ENCODE measurements around the gene VEGFA.

VEGFA gene

DNA sequence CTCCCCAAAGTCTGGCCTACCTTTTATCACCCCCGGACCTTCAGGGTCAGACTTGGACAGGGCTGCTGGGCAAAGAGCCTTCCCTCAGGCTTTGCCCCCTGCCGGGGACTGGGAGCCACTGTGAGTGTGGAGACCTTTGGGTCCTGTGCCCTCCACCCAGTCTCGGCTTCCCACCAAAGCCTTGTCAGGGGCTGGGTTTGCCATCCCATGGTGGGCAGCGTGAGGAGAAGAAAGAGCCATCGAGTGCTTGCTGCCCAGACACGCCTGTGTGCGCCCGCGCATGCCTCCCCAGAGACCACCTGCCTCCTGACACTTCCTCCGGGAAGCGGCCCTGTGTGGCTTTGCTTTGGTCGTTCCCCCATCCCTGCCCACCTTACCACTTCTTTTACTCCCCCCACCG, 10.3 kb downstream of the VEGFA start:
- H3K36me3 Mint-ChIP-seq (ENCODE audit: low read depth) = peaks cover 72% of the 10 kb centered on the region
- no peak overlapping the region for H3K4me3 Mint-ChIP-seq
- H3K27ac Mint-ChIP-seq = no peak overlapping the region
- H3K9me3 Mint-ChIP-seq = no peaks in the 10 kb centered on the region
- peaks cover 14% of the 10 kb centered on the region for H3K4me1 Mint-ChIP-seq (ENCODE audit: low read depth)
- no peaks in the 10 kb centered on the region for H3K27me3 Mint-ChIP-seq

DNA sequence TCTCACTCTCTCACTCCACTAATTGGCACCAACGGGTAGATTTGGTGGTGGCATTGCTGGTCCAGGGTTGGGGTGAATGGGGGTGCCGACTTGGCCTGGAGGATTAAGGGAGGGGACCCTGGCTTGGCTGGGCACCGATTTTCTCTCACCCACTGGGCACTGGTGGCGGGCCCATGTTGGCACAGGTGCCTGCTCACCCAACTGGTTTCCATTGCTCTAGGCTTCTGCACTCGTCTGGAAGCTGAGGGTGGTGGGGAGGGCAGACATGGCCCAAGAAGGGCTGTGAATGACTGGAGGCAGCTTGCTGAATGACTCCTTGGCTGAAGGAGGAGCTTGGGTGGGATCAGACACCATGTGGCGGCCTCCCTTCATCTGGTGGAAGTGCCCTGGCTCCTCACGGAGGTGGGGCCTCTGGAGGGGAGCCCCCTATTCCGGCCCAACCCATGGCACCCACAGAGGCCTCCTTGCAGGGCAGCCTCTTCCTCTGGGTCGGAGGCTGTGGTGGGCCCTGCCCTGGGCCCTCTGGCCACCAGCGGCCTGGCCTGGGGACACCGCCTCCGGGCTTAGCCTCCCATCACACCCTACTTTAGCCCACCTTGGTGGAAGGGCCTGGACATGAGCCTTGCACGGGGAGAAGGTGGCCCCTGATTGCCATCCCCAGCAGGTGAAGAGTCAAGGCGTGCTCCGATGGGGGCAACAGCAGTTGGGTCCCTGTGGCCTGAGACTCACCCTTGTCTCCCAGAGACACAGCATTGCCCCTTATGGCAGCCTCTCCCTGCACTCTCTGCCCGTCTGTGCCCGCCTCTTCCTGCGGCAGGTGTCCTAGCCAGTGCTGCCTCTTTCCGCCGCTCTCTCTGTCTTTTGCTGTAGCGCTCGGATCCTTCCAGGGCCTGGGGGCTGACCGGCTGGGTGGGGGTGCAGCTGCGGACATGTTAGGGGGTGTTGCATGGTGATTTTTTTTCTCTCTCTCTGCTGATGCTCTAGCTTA, 11.2 kb downstream of the VEGFA start:
- H3K4me3 Mint-ChIP-seq = no peak overlapping the region
- H3K36me3 Mint-ChIP-seq (ENCODE audit: low read depth) = peaks cover 70% of the 10 kb centered on the region
- no peak overlapping the region for H3K27ac Mint-ChIP-seq
- H3K4me1 Mint-ChIP-seq (ENCODE audit: low read depth) = peaks cover 6% of the 10 kb centered on the region
- H3K27me3 Mint-ChIP-seq = no peaks in the 10 kb centered on the region
- H3K9me3 Mint-ChIP-seq = no peaks in the 10 kb centered on the region

DNA sequence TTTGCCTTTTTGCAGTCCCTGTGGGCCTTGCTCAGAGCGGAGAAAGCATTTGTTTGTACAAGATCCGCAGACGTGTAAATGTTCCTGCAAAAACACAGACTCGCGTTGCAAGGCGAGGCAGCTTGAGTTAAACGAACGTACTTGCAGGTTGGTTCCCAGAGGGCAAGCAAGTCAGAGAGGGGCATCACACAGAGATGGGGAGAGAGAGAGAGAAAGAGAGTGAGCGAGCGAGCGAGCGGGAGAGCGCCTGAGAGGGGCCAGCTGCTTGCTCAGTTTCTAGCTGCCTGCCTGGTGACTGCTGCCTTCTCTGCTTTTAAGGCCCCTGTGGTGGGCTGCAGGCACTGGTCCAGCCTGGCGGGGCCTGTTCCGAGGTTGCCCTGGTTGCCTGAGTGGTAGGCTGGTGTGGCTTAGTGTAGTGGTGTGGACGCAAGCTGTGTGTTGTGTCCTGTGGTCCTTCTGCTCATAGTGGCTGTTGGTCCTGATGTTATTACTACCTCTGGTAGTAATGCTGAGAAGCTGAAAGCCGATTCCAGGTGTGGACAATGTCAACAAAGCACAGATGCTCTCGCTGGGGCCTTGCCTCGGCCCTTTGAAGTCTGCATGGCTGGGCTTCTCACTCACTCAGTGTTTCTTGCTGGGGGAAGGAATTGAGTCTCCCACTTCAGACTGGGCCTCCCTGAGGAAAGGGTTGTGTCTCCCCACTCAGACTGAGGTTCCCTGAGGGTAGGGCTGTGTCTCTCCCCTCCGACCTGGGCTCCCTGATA, 12.1 kb downstream of the VEGFA start:
- no peak overlapping the region for H3K4me3 Mint-ChIP-seq
- no peaks in the 10 kb centered on the region for H3K4me1 Mint-ChIP-seq (ENCODE audit: low read depth)
- no peaks in the 10 kb centered on the region for H3K27me3 Mint-ChIP-seq
- no peaks in the 10 kb centered on the region for H3K9me3 Mint-ChIP-seq
- peaks cover 62% of the 10 kb centered on the region for H3K36me3 Mint-ChIP-seq (ENCODE audit: low read depth)
- no peak overlapping the region for H3K27ac Mint-ChIP-seq

DNA sequence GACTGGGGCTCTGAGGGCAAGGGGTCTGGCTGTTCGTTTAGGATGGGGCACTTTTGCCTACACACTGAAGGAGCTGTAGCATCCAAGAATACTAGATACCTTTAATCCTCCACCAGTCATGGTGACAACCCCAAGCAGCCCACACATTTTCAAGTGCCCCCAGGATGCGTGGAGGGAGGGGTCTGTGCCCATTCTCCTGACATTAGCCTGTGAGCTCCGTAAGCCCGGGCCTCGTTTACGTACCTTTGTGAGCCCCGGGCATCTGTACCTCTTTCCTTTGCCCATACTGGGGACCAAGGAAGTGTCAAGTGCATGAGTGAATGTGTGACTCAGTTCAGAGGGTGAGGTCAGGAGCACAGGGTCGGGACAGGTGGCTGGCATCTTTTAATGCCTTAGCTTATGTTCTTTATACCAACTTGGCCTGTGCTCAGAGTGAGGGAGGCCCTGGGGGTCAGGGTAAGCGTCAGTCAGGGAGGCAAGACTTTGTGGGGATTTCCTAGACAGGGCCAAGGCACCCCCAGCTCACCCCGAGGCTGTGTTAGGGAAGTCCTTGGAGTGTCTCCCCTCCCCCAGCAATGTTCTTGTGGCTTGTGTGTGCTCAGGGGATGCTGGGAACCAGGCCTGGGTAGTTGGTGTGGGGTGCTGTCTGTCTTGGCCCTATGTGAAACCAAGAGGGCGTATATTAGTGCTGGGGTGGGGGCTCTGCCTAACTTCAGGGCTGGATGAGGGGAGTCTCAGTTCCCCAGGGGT, 12.9 kb downstream of the VEGFA start:
- Mint-ChIP-seq H3K9me3 (no peaks in the 10 kb centered on the region), H3K27me3 (no peaks in the 10 kb centered on the region), H3K4me3 (no peak overlapping the region), H3K36me3 (ENCODE audit: low read depth) (peaks cover 58% of the 10 kb centered on the region), H3K27ac (no peak overlapping the region), H3K4me1 (ENCODE audit: low read depth) (no peaks in the 10 kb centered on the region)

DNA sequence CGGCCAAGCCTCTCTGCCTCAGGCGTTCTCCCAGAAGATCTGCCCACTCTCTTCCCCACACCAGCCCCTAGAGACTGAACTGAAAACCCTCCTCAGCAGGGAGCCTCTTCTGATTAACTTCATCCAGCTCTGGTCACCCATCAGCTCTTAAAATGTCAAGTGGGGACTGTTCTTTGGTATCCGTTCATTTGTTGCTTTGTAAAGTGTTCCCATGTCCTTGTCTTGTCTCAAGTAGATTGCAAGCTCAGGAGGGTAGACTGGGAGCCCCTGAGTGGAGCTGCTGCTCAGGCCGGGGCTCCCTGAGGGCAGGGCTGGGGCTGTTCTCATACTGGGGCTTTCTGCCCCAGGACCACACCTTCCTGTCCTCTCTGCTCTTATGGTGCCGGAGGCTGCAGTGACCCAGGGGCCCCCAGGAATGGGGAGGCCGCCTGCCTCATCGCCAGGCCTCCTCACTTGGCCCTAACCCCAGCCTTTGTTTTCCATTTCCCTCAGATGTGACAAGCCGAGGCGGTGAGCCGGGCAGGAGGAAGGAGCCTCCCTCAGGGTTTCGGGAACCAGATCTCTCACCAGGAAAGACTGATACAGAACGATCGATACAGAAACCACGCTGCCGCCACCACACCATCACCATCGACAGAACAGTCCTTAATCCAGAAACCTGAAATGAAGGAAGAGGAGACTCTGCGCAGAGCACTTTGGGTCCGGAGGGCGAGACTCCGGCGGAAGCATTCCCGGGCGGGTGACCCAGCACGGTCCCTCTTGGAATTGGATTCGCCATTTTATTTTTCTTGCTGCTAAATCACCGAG, 14.2 kb downstream of the VEGFA start:
- no peaks in the 10 kb centered on the region for H3K4me1 Mint-ChIP-seq (ENCODE audit: low read depth)
- no peak overlapping the region for H3K27ac Mint-ChIP-seq
- H3K4me3 Mint-ChIP-seq = no peak overlapping the region
- H3K9me3 Mint-ChIP-seq = no peaks in the 10 kb centered on the region
- peaks cover 49% of the 10 kb centered on the region for H3K36me3 Mint-ChIP-seq (ENCODE audit: low read depth)
- H3K27me3 Mint-ChIP-seq = no peaks in the 10 kb centered on the region

DNA sequence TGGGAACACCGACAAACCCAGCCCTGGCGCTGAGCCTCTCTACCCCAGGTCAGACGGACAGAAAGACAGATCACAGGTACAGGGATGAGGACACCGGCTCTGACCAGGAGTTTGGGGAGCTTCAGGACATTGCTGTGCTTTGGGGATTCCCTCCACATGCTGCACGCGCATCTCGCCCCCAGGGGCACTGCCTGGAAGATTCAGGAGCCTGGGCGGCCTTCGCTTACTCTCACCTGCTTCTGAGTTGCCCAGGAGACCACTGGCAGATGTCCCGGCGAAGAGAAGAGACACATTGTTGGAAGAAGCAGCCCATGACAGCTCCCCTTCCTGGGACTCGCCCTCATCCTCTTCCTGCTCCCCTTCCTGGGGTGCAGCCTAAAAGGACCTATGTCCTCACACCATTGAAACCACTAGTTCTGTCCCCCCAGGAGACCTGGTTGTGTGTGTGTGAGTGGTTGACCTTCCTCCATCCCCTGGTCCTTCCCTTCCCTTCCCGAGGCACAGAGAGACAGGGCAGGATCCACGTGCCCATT, 15.3 kb downstream of the VEGFA start:
- Mint-ChIP-seq H3K4me1 (ENCODE audit: low read depth) (no peaks in the 10 kb centered on the region), H3K9me3 (no peaks in the 10 kb centered on the region), H3K4me3 (no peak overlapping the region), H3K36me3 (ENCODE audit: low read depth) (peaks cover 41% of the 10 kb centered on the region), H3K27me3 (no peaks in the 10 kb centered on the region), H3K27ac (no peak overlapping the region)

DNA sequence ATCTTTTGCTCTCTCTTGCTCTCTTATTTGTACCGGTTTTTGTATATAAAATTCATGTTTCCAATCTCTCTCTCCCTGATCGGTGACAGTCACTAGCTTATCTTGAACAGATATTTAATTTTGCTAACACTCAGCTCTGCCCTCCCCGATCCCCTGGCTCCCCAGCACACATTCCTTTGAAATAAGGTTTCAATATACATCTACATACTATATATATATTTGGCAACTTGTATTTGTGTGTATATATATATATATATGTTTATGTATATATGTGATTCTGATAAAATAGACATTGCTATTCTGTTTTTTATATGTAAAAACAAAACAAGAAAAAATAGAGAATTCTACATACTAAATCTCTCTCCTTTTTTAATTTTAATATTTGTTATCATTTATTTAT, 15.9 kb downstream of the VEGFA start:
- no peaks in the 10 kb centered on the region for H3K9me3 Mint-ChIP-seq
- no peaks in the 10 kb centered on the region for H3K4me1 Mint-ChIP-seq (ENCODE audit: low read depth)
- H3K36me3 Mint-ChIP-seq (ENCODE audit: low read depth) = peaks cover 35% of the 10 kb centered on the region

DNA sequence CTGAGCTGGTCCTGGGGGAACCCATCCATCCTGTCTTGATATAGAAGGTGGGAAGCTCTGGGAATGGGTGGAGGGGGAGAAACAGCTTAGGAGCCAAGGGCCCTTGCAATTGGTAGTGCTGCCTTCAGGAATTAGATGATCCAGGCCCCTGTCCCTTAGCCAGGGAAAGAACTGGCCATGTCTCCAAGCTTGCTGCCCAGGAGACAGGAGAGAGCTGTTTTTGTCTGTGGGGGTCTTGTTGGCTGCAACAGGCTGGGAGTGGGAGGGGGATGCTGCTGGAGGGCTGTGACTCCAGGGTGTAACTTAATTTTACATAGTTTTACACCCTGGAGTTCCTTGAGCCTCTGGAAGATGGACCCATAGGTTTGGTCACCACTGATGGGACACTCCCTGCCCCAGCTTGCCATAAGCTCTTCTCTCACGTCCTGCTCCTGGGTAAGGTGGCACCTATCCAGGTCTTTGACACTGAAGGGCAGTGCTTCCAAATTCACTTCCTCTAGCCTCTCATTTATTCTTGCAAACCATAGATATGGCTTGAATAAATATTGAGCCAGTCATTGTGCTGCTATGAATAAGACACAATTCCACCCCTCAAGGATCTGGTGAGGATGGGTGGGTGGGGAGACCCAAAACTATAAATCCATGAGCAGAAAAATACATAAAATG, 16.8 kb downstream of the VEGFA start:
- Mint-ChIP-seq H3K27ac (no peak overlapping the region), H3K9me3 (no peaks in the 10 kb centered on the region), H3K36me3 (ENCODE audit: low read depth) (peaks cover 32% of the 10 kb centered on the region), H3K4me1 (ENCODE audit: low read depth) (no peaks in the 10 kb centered on the region), H3K4me3 (no peak overlapping the region), H3K27me3 (no peaks in the 10 kb centered on the region)

More for the DNA sequence above, 15.9 kb downstream of the VEGFA start:
- H3K27me3 Mint-ChIP-seq = no peaks in the 10 kb centered on the region
- H3K27ac Mint-ChIP-seq = no peak overlapping the region
- H3K4me3 Mint-ChIP-seq = no peak overlapping the region

DNA sequence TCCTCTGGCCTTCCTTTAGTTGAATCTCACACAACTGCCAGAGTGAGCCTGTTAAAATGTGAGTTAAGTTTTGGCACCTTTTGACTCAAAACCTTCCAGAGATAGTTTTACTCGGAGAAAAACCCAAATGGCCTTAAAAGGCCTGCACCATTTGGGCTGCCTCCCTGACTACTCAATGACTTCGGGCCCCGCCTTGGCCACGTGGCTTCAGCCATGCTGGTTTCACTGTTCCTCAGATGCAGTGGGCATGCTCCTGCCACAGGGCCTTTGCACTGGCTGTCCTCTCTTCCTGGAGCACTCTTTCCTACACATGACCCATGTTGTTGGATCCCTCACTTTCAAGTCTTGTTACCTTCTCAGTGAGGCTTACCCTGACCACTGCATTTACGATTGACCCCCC, 18.3 kb downstream of the VEGFA start:
- Mint-ChIP-seq H3K27me3 (no peaks in the 10 kb centered on the region), H3K4me1 (ENCODE audit: low read depth) (no peaks in the 10 kb centered on the region), H3K27ac (no peak overlapping the region), H3K36me3 (ENCODE audit: low read depth) (peaks cover 19% of the 10 kb centered on the region), H3K9me3 (no peaks in the 10 kb centered on the region), H3K4me3 (no peak overlapping the region)

DNA sequence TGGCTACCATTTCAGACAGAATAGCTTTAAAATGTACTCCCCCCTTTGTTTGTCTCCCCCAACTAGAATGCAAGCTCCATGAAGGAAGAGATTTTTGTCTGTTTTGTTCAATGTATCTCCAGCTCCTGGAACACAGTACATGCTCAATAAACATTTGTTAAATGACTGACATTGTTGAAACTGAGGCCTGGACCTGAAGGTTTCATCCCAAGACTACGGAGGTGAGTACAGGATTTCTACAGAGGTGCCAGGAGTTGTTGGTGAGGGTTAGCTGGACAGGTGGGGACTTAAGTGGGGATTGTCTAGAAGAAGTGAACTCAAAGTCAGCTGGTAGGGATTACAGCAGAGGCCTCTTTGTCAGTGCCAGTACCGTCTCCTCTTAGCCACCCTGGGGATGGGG, 19.4 kb downstream of the VEGFA start:
- H3K27ac Mint-ChIP-seq = no peak overlapping the region
- no peak overlapping the region for H3K4me3 Mint-ChIP-seq
- no peaks in the 10 kb centered on the region for H3K9me3 Mint-ChIP-seq
- peaks cover 12% of the 10 kb centered on the region for H3K36me3 Mint-ChIP-seq (ENCODE audit: low read depth)
- H3K27me3 Mint-ChIP-seq = no peaks in the 10 kb centered on the region
- H3K4me1 Mint-ChIP-seq (ENCODE audit: low read depth) = no peaks in the 10 kb centered on the region

DNA sequence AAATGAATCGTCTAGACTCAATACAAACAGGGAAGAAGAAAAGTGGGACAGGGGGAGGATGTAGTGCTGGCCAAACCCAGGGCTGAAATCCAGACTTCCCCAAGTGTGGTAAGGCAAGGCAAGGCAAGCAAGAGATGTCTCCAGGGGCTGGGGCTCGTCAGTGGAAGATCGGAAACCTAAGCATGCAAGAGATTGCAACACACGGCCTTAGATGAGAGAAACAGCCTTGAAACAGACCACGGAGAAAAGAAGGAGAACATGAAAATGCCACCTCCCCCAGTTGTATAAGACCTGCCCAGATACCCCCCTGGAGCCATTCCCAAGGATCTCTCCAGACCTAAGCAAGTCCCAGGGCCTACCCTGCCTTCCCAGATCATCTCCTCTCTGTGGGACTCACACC, 20.0 kb downstream of the VEGFA start:
- Mint-ChIP-seq H3K4me1 (ENCODE audit: low read depth) (no peaks in the 10 kb centered on the region), H3K4me3 (no peak overlapping the region), H3K9me3 (no peaks in the 10 kb centered on the region), H3K27me3 (no peaks in the 10 kb centered on the region), H3K27ac (no peak overlapping the region), H3K36me3 (ENCODE audit: low read depth) (peaks cover 6% of the 10 kb centered on the region)

DNA sequence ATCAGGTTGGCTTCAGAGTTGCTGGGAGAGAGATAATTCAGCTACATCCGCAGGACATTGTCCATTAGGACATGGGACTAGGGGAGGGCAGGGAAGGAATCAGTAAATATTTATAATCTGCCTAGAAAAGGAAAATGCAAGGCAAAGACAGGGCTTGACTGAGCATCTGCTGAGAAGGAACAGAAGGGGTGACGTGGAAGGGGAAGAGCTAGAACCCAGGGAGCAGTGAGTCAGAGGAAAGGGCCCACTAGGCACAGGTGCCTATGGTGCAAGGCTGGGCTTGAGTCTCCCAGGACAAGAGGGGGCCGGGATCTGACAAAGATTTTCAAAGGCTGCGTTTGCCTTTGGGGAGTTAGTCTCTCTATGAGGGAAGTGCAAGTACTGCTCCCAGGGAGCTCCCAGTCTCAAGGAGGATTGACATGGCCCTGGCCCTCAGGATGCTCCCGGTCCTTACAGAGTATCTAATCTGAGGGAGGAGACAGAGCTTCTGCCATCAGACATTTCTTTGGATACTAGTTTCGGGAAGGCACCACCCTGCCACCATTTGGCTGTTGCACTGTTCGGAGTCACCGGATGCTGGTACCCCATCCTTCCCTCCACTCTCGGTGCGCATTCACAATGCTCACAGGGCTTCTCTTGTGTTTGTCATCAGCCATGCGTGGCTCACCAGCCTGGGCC, 21.9 kb downstream of the VEGFA start:
- Mint-ChIP-seq H3K36me3 (ENCODE audit: low read depth) (no peaks in the 10 kb centered on the region), H3K4me1 (ENCODE audit: low read depth) (no peaks in the 10 kb centered on the region), H3K4me3 (no peak overlapping the region), H3K9me3 (no peaks in the 10 kb centered on the region), H3K27me3 (no peaks in the 10 kb centered on the region), H3K27ac (no peak overlapping the region)

DNA sequence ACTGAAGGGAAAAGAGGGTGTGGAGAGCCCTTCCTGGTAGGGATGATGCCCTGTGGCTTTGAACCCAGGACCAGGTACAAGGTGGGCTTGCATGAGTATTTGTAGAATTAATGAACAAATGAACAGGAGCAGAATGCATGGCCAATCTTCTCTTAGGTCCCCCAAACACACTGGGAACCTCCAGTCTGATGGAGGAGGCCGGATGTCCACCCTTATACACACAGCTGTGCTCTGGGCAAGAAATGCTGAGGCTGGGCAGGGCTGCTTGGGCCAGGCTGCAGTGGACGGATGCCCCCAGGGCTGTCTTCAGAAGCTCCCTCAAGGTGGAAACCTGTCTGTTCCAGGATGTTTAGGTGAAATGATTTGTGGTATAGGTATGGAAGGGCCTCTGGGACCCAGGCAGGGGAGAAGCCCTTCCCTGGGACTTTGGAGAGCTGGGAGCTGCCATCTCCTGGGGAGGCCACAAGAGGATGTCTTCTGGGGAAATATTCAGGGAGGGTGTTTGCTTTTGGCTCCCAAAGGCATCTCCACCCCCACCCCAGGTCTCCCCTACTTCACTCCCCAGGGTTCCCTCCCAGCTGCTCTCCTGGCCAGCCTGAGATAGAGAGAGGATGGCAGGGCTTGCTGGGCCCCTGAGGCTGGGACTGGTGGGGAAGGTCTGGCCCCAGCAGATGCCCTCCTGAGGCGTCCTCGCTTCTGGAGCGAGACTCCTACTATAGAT, 23.3 kb downstream of the VEGFA start:
- Mint-ChIP-seq H3K27me3 (no peaks in the 10 kb centered on the region), H3K36me3 (ENCODE audit: low read depth) (no peaks in the 10 kb centered on the region), H3K27ac (no peak overlapping the region), H3K4me1 (ENCODE audit: low read depth) (no peaks in the 10 kb centered on the region), H3K9me3 (no peaks in the 10 kb centered on the region), H3K4me3 (no peak overlapping the region)
